ENCODE results near the gene IRF7. TPM values are rescaled to one million over a fixed set of nuclear protein-coding genes. Genes with fewer than 3 reads are reported as not detected.

IRF7 gene
- total RNA-seq, 1 experiment from 2014 or later: 15.2 TPM

DNA sequence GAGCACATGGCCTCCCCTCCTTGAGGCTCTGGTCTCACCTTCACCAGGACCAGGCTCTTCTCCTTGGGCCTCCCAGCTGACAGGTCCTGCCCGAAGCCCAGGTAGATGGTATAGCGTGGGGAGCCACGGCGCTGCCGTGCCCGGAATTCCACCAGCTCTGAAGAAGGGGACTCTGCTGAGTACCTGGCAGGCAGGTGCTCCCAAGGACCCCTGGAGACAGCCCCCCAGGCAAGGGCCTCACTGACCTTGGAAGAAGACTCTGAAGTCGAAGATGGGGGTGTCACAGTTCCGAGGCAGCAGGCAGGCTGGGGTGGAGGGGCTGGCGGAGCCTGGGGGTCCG is 2.8 kb downstream of the IRF7 start:
- POLR2A ChIA-PET: interaction anchor here (0.6 to 1.0 kb wide), 2 partner anchors 58 to 184 kb away, joined by 3 read pairs; no protein-coding TSS in a partner anchor
- no peak for ATAC-seq
- BruUV-seq (replicated peaks): TSS peak; percentile 7

GRCh38 chr11:612201-612960 is 3.4 kb downstream of the IRF7 start:
- intact Hi-C loops (cut with micrococcal nuclease): loop anchor here (1.0 to 2.0 kb wide), 2 partner anchors 36 to 53 kb away; partner anchors contain the start of gene PHRF1
- peaks cover 8 to 42% of the 10 kb centered on the region in 2 experiments for H3K4me1 ChIP-seq (ENCODE audit: control insufficient read depth in 1 of 2, insufficient read depth in 2 of 2, low read length in 2 of 2)
- ChIA-PET CTCF (interaction anchor here (0.8 to 1.8 kb wide), 3 partner anchors 12 to 58 kb away, joined by 3 to 4 read pairs (median 3); no protein-coding TSS in a partner anchor), RAD21 (ENCODE audit: low non-redundant PET in 1 of 2, low total read pairs in 2 of 2, uncharacterized antibody in 2 of 2, unreplicated experiment in 2 of 2) (no interaction called here), POLR2A (interaction anchor here (1.0 kb wide), 1 partner anchor 57 kb away, joined by 3 read pairs; no protein-coding TSS in a partner anchor)
- peak overlapping the region; percentile 47; the same call in 1 of the 2 replicates for H3K27ac ChIP-seq (ENCODE audit: low read depth, low read length)
- peaks cover 13% of the 10 kb centered on the region; the same call in 1 of the 2 replicates for H4K20me1 ChIP-seq (ENCODE audit: insufficient read depth)
- H3K9me2 ChIP-seq (ENCODE audit: insufficient read depth): no peaks in the 10 kb centered on the region
- ATAC-seq: peak; percentile 13; the same call in 1 of the 2 replicates
- H3K9ac ChIP-seq (ENCODE audit: low read length): no peak overlapping the region
- H3K36me3 ChIP-seq (ENCODE audit: control insufficient read depth in 1 of 2, insufficient read depth in 2 of 2, low read length in 2 of 2): peaks cover 23 to 25% of the 10 kb centered on the region in 2 experiments; a peak in 3 of 4 replicates
- peak; percentile 16 for DNase-seq (ENCODE audit: low read depth, low spot score)
- no peak overlapping the region for H3K4me3 ChIP-seq (replicated peaks in 1 of 2; ENCODE audit: low read depth in 1 of 2, low read length in 2 of 2)
- no peaks in the 10 kb centered on the region for H3K27me3 ChIP-seq (ENCODE audit: insufficient read depth, low read length)
- peaks cover 27% of the 10 kb centered on the region; the same call in 1 of the 2 replicates for H3K79me2 ChIP-seq (ENCODE audit: insufficient read depth, low read length)
- no peak overlapping the region for H3K4me2 ChIP-seq (ENCODE audit: low read length)
- no TSS peak for BruUV-seq (replicated peaks)
- H3K9me3 ChIP-seq (ENCODE audit: control insufficient read depth in 1 of 2, insufficient read depth in 1 of 2, low read depth in 1 of 2, low read length in 2 of 2): no peaks in the 10 kb centered on the region
- H2AFZ ChIP-seq (ENCODE audit: low read depth, low read length, poor library complexity, severe bottlenecking): no peak overlapping the region
- TF ChIP-seq, protein P1, sequence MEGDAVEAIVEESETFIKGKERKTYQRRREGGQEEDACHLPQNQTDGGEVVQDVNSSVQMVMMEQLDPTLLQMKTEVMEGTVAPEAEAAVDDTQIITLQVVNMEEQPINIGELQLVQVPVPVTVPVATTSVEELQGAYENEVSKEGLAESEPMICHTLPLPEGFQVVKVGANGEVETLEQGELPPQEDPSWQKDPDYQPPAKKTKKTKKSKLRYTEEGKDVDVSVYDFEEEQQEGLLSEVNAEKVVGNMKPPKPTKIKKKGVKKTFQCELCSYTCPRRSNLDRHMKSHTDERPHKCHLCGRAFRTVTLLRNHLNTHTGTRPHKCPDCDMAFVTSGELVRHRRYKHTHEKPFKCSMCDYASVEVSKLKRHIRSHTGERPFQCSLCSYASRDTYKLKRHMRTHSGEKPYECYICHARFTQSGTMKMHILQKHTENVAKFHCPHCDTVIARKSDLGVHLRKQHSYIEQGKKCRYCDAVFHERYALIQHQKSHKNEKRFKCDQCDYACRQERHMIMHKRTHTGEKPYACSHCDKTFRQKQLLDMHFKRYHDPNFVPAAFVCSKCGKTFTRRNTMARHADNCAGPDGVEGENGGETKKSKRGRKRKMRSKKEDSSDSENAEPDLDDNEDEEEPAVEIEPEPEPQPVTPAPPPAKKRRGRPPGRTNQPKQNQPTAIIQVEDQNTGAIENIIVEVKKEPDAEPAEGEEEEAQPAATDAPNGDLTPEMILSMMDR (IDR thresholded peaks at IDR 0.05 in 2 of 3, conservative IDR thresholded peaks at IDR 0.05 in 1 of 3; ENCODE audit: borderline replicate concordance in 1 of 3, insufficient read depth in 1 of 3, low read depth in 2 of 3, low read length in 2 of 3): peak in 2 of 3 experiments; percentile 61 to 62; a peak in 4 of 6 replicates
- TF ChIP-seq CEBPB (IDR thresholded peaks at IDR 0.05; ENCODE audit: low read depth) (no peak), POLR2A (IDR thresholded peaks at IDR 0.05; ENCODE audit: borderline replicate concordance, extremely low read depth, insufficient read depth, insufficient read length) (no peak), ZFX (IDR thresholded peaks at IDR 0.05) (no peak), SP1 (IDR thresholded peaks at IDR 0.05; ENCODE audit: low read depth) (no peak), SIN3A (IDR thresholded peaks at IDR 0.05; ENCODE audit: low read depth) (peak; percentile 62), FOSL1 (IDR thresholded peaks at IDR 0.05; ENCODE audit: low read depth) (no peak)
- TF ChIP-seq, protein P2, sequence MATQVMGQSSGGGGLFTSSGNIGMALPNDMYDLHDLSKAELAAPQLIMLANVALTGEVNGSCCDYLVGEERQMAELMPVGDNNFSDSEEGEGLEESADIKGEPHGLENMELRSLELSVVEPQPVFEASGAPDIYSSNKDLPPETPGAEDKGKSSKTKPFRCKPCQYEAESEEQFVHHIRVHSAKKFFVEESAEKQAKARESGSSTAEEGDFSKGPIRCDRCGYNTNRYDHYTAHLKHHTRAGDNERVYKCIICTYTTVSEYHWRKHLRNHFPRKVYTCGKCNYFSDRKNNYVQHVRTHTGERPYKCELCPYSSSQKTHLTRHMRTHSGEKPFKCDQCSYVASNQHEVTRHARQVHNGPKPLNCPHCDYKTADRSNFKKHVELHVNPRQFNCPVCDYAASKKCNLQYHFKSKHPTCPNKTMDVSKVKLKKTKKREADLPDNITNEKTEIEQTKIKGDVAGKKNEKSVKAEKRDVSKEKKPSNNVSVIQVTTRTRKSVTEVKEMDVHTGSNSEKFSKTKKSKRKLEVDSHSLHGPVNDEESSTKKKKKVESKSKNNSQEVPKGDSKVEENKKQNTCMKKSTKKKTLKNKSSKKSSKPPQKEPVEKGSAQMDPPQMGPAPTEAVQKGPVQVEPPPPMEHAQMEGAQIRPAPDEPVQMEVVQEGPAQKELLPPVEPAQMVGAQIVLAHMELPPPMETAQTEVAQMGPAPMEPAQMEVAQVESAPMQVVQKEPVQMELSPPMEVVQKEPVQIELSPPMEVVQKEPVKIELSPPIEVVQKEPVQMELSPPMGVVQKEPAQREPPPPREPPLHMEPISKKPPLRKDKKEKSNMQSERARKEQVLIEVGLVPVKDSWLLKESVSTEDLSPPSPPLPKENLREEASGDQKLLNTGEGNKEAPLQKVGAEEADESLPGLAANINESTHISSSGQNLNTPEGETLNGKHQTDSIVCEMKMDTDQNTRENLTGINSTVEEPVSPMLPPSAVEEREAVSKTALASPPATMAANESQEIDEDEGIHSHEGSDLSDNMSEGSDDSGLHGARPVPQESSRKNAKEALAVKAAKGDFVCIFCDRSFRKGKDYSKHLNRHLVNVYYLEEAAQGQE (IDR thresholded peaks at IDR 0.05; ENCODE audit: low read depth): no peak

More for the DNA sequence above, 2.8 kb downstream of the IRF7 start:
- Histone ChIP-seq H3K4me2 (ENCODE audit: low read length) (peak overlapping the region; percentile 40; the same call in 1 of the 2 replicates), H3K9ac (ENCODE audit: low read length) (no peak overlapping the region), H4K20me1 (ENCODE audit: insufficient read depth) (peaks cover 13% of the 10 kb centered on the region; the same call in 1 of the 2 replicates), H3K4me3 (replicated peaks in 1 of 2; ENCODE audit: low read depth in 1 of 2, low read length in 2 of 2) (no peak overlapping the region), H3K9me3 (ENCODE audit: control insufficient read depth in 1 of 2, insufficient read depth in 1 of 2, low read depth in 1 of 2, low read length in 2 of 2) (no peaks in the 10 kb centered on the region), H3K9me2 (ENCODE audit: insufficient read depth) (no peaks in the 10 kb centered on the region), H2AFZ (ENCODE audit: low read depth, low read length, poor library complexity, severe bottlenecking) (no peak overlapping the region), H3K79me2 (ENCODE audit: insufficient read depth, low read length) (peaks cover 27% of the 10 kb centered on the region; the same call in 1 of the 2 replicates), H3K36me3 (ENCODE audit: control insufficient read depth in 1 of 2, insufficient read depth in 2 of 2, low read length in 2 of 2) (peaks cover 20 to 23% of the 10 kb centered on the region in 2 experiments; a peak in 3 of 4 replicates), H3K27me3 (ENCODE audit: insufficient read depth, low read length) (no peaks in the 10 kb centered on the region), H3K4me1 (ENCODE audit: control insufficient read depth in 1 of 2, insufficient read depth in 2 of 2, low read length in 2 of 2) (peaks cover 8 to 42% of the 10 kb centered on the region in 2 experiments), H3K27ac (ENCODE audit: low read depth, low read length) (peak overlapping the region; percentile 47; the same call in 1 of the 2 replicates)
- DNase-seq (ENCODE audit: low read depth, low spot score): no peak
- RAD21 ChIA-PET (ENCODE audit: low non-redundant PET in 1 of 2, low total read pairs in 2 of 2, uncharacterized antibody in 2 of 2, unreplicated experiment in 2 of 2): no interaction called here
- TF ChIP-seq YY1 (IDR thresholded peaks at IDR 0.05; ENCODE audit: extremely low read depth, insufficient replicate concordance, low read depth, low read length) (no peak), POLR2AphosphoS5 (IDR thresholded peaks at IDR 0.05; ENCODE audit: low read depth, low read length) (0 out of 2 replicates have a peak, but pooled peaks have one; percentile 5)
- CTCF ChIA-PET: interaction anchor here (0.6 to 1.8 kb wide), 2 partner anchors 58 to 113 kb away, joined by 4 to 5 read pairs; no protein-coding TSS in a partner anchor
- intact Hi-C loops (cut with micrococcal nuclease): loop anchor here (1.0 to 2.0 kb wide), 2 partner anchors 36 to 54 kb away; partner anchors contain the start of gene PHRF1
